IPS DF 4.7 (cell line): ENCODE measurements around the gene RAPH1.
"Not testable (repeated sequence)": the region's sequence is repeated elsewhere in the genome, so short reads cannot be mapped to it uniquely, and the experiment has no call there.

Source experiments
- DNase-seq: peaks from one replicate; pipeline ENCODE4 v3.0.0-alpha.2; 2013; ENCODE audit warnings: low spot score; ENCODE audit errors: extremely low read depth

Gene RAPH1

DNA sequence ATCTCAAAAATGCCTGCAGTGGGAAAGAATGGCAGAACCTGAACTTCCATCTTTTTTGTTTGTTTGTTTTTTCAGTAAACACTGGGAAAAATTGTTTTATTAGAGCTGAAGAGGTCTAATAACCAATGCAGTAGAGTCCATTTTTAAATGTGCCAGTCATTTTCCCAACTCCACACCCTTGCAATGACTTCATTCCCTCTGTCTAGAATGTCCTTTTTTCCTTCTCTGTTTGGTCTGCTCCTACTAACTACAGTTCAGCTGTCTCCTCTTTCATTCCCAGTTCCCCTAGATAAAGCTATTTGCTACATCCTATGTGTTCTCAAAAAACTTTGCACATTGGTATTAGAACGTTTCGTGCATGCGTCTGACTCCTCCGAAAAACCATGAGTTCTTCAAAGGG lies 9.3 kb upstream of the RAPH1 start:
- no peak for DNase-seq

DNA sequence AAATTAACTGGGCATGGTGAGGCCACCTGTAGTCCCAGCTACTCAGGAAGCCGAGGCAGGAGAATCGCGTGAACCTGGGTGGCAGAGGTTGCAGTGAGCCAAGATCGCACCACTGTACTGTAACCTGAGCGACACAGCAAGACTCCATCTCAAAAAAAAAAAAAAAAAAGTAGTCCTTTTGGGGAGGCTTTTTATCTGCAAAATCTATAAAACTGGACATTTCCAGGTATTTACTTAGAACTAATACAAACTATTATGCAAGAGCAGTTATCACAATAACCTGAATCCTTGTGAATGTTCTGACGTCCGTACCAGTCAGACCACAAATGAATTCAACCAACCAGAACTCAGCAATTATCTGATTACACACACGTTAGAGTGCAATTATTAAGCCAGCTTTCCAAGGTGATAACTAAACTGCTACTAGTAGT lies 8.8 kb upstream of the RAPH1 start:
- DNase-seq = no peak

DNA sequence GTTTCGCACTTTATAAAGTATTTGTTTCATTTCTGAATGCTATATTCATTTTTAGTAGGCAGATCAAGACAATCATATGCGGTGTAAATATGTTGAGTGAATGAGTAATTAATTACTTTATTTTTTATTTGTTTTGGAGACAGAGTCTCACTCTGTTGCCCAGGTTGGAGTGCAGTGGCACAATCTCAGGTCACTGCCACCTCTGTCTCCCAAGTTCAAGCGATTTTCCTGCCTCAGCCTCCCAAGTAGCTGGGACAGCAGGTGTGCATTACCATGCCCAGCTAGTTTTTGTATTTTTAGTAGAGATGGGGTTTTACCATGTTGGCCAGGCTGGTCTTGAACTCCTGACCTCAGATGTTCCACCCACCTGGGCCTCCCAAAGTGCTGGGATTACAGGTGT lies 5.5 kb upstream of the RAPH1 start:
- not testable (repeated sequence) for DNase-seq

DNA sequence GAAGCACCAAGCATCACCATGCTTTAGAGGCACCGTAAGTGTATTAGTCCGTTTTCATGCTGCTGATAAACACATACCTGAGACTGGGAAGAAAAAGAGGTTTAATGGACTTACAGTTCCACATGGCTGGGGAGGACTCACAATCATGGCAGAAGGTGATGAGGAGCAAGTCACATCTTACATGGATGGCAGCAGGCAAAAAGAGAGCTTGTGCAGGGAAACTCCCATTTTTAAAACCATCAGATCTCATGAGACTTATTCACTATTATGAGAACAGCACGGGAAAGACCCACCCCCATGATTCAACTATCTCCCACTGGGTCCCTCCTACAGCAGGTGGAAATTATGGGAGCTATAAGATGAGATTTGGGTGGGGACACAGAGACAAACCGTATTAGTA lies 3.1 kb upstream of the RAPH1 start:
- DNase-seq = not testable (repeated sequence)

DNA sequence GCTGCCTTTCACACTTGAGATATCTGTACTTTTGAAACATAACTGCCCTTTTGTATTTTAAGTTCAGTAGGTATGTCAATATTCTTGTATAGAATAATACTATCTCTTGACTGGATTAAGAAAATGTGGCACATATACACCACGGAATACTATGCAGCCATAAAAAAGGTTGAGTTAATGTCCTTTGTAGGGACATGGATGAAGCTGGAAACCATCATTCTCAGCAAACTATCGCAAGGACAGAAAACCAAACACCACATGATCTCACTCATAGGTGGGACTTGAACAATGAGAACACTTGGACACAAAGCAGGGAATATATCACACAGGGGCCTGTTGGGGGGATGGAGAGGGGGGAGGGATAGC lies 1.5 kb upstream of the RAPH1 start:
- DNase-seq = not testable (repeated sequence)

DNA sequence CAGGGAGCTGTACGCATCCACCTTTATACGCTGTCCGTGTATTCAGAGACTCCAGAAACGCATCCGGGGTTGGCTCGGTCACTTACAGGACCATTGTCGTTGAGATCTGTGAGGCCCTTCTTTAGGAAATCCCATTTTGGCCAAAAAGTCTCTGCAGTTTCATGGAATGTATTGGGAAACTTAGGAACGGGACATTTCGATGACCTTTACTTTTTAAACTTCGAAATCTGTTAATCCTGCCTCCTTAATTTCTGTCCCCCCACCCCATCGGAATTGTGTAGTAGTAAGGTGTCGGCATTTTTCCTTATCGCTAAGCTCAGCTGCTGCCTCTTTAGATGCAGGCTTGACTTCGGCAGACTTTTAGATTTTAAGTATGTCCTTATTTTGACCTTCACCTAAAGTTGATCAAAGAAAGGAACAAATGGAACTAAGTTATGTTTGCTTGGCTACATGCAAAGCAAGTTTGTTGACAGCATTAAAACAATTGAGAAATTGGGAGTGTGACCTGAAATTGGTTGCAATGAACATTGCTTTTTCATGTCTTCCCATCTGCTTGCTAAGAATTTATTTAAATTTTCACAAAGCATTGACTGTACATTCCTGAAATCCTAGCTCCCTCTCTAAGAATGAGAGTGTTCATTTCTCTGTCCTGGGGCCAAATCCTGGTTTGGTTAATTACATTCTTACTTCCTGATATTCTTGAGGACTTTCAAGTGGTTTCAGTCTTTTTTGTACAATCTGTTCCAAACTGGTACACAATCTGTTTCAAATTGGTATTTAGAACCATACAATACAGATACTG lies 884 bp upstream of the RAPH1 start:
- DNase-seq = no peak

DNA sequence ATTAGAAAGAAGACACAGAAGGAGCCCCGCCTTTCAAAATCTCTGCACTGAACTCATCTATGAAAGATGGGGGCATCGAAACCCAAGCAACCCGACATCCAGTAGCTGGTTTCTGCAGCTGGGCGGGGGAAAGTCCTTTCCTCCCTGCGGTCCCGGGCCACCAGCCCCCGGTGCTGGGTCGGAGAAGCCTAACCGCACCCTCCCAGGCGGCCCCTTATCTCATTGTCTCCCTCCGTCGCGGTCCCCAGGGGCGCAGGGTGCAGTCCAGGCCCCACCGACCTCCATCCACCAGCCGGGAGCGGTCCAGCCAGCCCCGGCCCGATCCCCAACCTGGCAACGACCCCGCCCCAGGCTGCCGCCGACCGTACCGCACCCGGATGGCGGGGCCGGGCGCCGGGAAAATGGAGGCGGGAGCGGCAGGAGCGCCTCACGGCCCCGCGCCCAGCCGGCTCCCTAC lies 452 bp downstream of the RAPH1 start:
- no peak for DNase-seq

DNA sequence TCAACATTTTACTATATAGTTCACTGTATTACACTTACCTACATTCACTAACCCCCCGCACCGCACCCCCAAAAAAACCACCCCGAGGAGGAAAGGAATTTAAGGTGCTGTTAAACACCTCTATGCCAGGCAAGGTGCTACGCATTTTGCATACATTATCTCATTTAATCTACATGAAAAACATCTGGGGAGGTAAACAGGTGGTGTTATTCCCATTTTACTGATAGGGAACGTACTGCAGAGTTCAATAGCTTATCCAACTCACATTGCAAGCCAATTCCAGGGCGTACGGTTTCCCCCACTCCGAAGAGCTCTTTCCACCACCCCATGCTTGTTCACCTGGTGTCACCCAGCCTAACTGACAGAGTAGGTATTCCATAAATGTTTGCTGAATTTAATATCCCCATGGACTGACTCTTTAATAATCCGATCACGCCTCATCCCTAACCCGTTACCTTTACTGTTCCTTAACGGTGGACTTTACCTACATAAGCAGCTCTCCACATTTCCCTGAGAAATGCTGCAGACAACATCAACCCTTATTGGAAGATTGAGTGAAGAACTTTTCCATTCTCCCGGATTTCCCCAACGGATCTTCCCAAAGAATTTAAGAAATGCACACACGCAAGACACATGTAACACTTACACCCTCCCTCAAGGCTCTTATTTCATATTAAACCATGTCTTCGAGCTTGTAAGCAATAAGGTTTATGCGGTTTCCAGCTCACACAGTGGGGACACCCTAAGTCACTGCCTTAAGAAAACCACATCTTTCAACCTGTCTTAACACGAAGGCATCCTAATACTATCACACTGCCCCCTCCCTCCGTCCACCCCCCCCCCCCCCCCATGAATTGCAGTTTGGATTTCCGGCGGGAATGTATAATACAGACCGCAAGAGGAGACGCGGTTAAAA lies 1.2 kb downstream of the RAPH1 start:
- DNase-seq = no peak

DNA sequence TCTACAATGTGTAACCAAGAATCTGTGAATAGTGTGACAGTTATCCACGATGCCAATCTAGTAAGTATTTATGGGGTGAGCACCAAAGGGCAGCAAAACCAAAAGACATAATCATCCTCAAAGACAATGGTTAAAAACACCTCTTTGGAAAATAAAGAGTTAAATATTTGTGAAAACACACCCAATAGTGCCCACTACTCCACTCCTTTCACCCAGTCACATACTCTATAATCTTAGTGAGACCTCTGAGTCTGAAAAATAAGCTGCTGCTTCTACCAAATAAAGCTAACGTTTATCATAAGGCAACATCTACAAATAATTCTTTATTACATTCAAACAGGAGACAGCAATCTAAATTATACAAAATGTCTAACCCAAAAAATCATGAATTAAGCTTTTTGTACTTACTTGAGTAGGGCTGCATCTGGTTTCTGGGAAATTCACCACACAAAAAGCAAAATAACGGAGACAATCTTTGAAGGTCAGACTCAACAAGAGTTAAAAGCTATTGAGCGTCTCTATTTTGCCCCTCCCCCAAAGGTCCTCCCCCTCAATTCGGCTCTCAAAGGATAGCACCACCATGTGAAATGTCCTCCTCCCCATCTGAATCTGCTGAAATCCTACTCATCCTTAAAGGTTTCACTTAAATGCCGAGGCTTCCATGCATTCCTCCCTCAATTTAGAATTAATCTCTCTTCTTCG lies 2.0 kb downstream of the RAPH1 start:
- DNase-seq = no peak

DNA sequence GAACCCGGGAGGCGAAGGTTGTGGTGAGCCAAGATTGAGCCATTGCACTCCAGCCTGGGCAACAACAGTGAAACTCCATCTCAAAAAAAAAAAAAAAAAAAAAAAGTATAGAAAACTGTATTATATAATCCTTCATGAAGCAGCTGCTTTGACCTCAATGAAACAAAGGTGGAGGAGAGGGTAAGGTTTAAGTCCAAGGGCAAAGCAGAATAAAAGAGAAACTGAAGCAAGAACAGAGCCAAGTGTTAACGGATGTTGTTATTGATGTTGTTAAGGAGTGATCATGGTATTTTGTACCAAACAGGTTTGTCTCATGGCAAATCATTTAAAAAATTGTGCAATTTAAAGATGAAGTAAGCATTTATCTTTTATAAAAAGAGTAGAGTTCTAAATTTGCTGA lies 7.4 kb downstream of the RAPH1 start:
- DNase-seq = no peak

DNA sequence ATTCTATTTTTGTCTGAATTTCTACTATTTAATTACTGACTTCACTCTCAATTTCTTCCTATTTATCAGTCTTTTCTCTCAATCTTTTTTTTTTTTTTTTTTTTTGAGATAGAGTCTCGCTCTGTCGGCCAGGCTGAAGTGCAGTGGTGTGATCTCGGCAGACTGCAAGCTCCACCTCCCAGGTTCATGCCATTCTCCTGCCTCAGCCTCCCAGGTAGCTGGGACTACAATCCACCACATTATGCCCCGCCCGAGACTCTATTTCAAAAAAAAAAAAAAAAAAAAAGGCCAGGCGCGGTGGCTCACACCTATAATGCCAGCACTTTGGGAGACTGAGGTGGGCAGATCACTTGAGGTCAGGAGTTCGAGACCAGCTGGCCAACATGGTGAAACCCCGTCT lies 21.8 kb downstream of the RAPH1 start:
- not testable (repeated sequence) for DNase-seq

DNA sequence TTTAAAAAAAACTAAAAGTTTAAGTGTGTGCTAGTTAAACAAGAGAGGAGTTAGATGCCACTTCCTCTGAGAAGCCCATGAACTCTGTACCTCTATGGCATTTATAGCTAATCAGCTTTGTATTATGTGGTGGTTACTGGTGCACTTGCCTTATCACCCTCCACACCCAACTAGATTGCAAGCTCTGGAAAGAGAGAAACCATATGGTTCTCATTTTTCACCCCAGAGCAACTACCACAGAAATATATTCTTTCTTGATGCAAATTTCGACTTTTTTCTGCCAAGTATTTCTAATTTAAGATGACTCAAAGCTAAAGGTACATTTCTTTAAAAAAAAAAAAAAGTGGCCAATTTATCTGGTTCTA lies 24.2 kb downstream of the RAPH1 start:
- no peak for DNase-seq

DNA sequence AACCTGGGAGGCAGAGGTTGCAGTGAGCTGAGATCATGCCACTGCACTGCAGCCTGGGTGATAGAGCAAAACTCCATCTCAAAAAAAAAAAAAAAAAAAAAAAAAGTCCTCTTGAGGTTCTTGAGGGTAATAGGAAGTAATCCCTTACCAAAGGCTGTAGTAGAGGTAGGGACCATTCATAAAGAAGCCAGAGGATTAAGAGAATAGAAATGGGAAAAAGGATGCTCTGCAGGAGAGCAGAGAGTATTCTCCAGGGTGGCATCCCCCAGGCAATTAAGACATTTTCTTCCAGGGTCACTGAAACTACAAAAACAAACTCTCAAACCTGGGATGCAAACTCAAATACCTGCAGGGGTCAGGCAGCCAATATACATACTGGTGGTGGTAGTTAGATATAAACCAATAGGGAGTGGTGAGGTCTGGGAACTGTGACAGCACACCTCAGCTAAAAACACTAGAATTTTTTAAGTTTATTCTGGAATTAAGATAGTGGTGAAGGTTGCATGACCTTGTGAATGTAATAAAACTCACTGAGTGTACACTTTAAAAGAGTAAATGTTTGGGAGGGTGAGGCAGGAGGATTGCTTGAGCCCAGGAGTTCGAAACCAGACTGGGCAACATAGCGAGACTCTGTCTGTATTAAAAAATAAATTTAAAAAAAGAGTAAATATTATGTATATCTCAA lies 24.7 kb downstream of the RAPH1 start:
- no peak for DNase-seq

DNA sequence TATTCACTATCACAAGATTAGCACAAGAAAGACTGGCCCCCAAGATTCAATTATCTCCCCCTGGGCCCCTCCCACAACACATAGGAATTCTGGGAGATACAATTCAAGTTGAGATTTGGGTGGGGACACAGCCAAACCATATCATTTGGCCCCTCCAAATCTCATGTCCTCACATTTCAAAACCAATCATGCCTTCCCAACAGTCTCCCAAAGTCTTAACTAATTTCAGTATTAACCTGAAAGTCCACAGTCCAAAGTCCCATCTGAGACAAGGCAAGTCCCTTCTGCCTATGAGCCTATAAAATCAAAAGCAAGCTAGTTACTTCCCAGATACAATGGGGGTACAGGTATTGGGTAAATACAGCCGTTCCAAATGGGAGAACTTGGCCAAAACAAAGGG lies 31.6 kb downstream of the RAPH1 start:
- DNase-seq = not testable (repeated sequence)

DNA sequence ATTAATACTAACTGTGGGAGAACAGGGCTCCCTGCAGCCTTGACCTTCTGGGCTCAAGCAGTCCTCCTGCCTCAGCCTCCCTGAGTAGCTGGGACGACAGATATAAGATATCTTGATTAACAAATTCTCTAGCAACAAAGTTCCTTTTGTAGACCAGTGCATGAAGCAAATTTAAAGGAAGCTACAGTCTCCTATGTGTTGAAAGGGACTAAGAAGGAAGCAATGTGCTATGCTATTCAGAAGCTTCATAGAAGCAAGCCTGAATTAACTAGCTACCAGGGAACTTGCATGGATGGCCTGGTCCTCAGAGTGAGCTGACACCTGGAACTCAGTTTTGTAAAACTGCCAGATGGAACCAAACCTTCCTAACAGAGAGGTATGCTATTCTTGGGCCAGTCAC lies 33.2 kb downstream of the RAPH1 start:
- no peak for DNase-seq

DNA sequence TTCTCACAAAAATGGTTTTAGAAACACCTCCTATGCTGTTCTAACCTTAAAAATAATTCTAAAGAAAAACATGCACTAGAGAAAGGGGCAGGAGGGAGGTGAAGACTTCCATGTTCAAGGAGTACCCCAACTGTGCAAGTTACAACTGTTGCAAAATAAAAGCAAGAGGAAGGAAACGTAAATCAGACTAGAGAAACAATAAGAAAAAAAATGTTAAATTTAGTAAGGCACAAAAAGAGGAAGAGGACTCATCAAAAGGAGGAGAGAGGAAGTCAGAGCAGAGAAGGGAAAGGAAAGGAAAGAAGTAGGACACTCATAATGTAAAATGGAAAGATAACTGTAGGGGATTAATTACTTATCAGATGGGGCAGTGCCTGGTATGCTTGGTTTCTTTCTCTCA lies 34.1 kb downstream of the RAPH1 start:
- no peak for DNase-seq

DNA sequence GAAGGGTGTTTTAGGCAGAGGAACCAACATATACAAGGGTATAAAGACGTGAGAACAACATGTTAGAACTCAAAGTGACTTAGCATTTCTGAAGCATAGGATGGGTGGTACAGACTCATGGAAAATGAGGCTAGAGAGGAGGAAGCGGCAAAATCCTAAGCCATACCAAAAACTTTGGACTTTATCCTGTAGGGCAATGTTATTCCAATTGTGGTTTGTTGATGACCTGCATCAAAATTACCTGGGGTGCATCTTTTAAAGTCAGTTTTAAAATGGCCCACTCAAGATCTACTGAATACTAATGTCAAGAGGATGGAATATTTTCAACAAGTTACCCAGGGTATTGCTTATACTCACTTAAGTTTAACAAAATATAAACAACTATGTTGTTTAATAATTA lies 34.8 kb downstream of the RAPH1 start:
- DNase-seq = no peak

DNA sequence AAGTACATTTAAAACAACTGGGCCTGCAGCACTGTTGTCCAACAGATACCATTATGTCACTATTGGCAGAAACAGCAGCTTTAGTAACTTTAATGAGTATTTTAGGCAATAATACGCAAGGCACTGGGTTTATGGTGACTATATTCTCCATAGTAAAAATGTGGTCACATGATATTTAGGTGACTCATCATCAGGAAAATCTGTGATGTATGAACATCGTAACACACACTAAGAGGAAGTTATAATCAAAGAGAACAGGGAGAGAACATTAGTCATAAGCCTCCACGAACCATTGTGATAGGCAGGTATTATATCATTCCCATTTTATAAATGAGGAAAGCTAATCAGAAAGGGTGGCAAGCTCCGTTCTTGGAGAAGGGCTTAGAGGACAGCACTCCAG lies 36.9 kb downstream of the RAPH1 start:
- no peak for DNase-seq

DNA sequence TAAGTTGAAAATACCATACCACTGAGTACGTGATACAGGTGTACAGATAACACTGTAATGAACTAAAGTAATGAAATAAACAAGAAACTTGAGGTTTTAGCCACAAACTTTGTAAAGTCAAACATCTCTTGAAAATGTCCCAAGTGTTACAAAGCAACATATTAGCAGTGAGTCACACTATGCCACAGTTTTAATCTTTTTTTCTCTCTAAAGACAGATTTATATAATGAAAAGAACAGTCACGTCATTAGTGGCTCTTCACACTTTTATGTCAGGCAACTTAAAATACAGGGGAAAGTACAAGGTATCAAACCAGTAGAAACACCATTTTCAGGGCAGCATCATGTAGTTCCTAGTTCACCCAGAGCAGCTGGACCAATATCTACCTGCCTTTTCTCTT lies 42.1 kb downstream of the RAPH1 start:
- DNase-seq = no peak

DNA sequence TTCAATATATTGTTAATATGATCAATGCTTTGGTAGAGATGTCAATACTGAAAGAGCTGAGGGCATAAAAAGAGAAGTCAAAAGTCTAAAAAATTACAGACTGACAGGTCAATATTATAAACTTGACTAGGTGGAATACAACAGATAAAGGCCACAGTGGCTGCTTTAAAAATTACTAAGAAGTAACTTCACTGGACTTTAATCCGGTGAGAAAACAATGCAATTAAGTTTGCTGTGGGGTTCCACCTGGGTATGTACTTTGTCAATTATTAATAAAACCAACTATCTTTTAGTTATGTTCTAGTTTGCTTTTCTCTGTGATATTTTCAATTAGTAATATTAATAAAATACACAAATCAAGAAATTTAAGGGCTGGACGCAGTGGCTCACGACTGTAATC lies 44.7 kb downstream of the RAPH1 start:
- no peak for DNase-seq

DNA sequence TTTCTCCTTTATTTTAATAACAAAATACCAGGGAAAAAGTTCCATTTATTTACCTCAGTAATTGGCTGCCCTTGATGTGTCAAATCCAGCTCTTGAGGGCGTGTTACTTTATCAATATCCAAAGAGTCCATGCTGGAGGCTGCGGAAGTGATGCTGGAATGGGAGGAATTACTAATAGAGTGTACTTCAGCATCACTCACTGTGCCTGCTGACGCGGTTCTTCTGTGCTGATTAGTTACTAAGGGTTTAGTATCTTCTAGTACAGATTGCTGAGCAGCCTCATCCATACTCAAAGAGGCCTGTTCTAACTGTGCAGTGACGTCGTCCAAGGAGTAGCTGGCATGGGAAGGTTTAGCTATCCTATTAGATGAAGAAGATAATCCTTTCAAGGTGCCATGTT lies 45.6 kb downstream of the RAPH1 start:
- DNase-seq = no peak
